Activated T-cell treated with anti-CD3 and anti-CD28 coated beads for 48 hours (primary cell): Measurements from ENCODE around the gene CHN2.

Experiments used
- DNase-seq: peaks from one replicate; pipeline ENCODE4 v3.0.0-alpha.2; 2020; ENCODE audit warnings: low read depth

The CHN2 gene

DNA sequence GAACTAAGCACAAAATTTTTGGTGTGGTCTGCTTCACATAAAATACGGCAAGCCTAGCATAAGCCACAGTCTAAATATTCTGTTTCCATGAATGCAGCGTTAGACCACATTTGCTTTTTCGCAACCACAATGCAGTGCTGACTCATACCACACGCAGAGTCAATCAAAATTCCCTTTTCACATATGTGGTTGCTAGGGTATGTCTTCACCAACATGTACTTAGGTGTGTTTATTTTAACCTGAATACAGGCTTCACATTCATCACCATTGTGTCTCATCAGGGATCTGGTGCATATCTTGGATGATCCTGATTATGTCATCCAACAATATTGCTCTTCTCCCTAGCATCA lies 90.8 kb downstream of the CHN2 start:
- peak; percentile 34 for DNase-seq

- DNase-seq: no peak
Observed at GRCh38 chr7:29285861-29286260, 91.3 kb downstream of the CHN2 start.

GRCh38 chr7:29287366-29287765 lies 92.8 kb downstream of the CHN2 start:
- no peak for DNase-seq

DNA sequence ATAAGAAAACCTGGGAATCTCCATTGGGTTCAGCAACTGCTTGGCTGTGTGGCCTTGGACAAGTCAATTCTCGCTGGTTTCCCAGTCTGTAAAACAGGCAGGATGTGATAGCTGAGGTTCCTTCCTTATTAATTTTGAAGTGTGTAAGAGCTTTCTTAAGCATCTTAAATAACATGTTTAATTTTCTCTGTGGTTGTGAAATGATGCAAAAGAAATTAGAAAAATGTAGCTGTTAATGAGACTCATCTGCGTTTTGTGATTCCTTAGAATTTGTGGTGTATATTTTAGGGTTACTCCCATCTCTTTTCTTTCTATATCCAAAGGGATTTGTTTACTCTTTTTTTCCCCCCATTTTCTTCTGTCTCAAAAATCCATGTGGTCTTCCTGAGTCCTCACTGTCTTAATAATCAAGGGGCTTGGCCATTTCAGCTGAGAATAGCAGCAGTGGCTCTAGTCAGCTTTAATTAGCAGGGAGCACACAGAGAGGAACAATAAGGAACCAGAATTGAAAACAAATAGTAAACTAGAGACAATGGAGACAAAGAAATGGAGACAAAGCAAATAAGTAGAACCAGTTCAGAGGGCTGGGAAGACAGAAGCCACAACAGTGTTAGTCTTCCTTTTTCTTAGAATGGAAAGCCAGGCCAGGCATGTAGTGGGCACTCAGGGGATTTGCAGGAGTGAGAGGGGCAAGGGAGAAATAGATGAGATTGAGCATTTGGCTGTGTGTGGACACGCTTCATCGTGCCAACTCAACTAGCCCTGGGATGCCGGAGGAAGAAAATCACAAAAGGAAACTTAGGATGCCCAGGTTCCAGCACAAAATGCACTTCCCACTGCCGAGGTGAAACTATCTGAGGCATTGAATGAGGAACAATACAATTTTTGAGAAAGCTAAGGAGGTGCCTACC lies 93.9 kb downstream of the CHN2 start:
- no peak for DNase-seq

- no peak for DNase-seq
Observed at GRCh38 chr7:29289156-29290021, 94.8 kb downstream of the CHN2 start.

DNA sequence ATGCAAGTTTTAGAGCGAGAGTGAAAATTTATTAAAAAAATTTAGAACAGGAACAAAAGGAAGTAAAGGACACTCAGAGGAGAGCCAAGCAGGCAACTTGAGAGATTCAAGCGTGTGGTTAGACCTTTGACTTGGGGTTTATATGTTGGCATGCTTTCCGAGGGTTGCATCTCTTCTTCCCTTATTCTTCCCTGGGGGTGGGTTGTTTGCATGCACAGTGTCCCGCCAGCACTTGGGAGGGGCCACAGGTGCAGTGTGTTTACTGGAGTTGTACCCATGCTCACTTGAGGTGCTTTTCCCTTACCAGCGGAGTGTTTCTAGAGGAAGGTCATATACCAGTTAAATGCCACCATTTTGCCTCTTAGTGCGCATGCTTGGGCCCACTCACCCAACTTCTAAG lies 96.3 kb downstream of the CHN2 start:
- DNase-seq: no peak

GRCh38 chr7:29291723-29292618 lies 97.4 kb downstream of the CHN2 start:
- DNase-seq: no peak

DNA sequence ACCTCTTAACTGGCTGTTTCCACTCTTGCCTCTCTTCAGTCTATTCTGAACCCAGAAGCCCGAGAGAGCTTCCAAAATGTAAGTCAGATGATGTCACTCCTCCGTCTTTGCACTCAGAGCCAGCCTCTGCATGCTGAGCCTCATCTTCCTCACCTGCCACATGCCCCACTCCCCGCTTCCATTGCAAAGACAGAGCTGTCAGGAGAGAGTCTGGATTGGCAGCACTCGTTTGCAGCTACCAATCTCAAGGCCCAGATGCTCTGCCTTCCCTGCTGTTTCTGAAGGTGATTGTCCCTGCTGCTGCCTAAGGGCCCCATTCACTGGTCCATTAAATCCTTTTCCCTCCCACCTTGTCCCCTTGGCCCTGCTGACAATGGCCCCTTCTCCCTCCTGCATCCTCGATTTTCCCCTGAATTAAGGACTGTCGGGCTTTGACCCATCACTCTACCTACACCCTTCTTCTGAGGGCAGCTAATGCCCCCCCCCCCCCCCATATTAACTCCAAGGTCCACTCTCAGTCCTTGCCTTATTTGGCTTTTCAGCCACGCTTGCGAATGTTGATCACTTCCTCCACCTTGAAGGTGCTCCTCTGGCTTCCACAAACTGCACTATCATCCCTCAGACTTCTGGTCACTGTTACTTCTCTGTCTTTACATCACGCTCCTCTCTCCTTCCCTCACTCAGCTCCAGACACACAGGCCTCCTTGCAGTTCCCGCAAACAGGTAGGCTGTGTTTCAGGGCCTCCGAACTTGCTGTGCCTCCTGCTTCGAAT lies 98.5 kb downstream of the CHN2 start:
- DNase-seq: no peak

GRCh38 chr7:29296421-29296820 lies 101.8 kb downstream of the CHN2 start:
- no peak for DNase-seq

- no peak for DNase-seq
Observed at GRCh38 chr7:29297194-29297890, 102.8 kb downstream of the CHN2 start.

GRCh38 chr7:29299086-29299485 lies 104.5 kb downstream of the CHN2 start:
- no peak for DNase-seq

GRCh38 chr7:29300026-29300480 lies 105.5 kb downstream of the CHN2 start:
- no peak for DNase-seq

DNA sequence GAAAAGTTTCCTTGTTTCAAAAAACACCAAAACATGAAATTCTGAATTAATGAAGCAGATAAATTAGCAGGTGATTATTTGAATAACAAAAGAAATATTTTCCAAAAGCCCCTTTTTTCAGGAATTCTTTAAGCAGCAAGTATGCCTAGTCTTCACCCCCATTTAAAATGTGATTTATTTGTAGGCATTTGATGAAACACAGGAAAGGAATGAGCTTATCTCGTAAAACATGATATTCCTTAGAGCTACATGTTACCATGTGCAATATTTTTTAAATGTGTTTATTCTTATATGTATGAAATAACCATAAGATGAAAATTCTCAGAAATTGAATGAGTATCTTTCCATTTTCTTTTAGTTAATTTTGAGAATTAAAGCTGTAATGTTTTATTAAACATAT lies 106.1 kb downstream of the CHN2 start:
- no peak for DNase-seq

- DNase-seq: no peak
Observed at GRCh38 chr7:29302666-29303395, 108.3 kb downstream of the CHN2 start.

GRCh38 chr7:29304756-29305155 lies 110.2 kb downstream of the CHN2 start:
- DNase-seq: no peak

GRCh38 chr7:29306319-29306991 lies 111.9 kb downstream of the CHN2 start:
- DNase-seq: no peak

GRCh38 chr7:29308424-29308823 lies 113.8 kb downstream of the CHN2 start:
- no peak for DNase-seq

- no peak for DNase-seq
Observed at GRCh38 chr7:29309041-29309854, 114.7 kb downstream of the CHN2 start.
